GM12874 (cell line): ENCODE data around the gene IRX3.

Experiments used
- TF ChIP-seq, protein P1 (sequence below): IDR thresholded peaks from 2 replicates; pipeline ENCODE4 v1.5.1; 2011; ENCODE audit warnings: low read depth, mild to moderate bottlenecking, control low read depth, low read length, moderate library complexity; ENCODE audit not compliant: insufficient read depth

IRX3 gene

DNA sequence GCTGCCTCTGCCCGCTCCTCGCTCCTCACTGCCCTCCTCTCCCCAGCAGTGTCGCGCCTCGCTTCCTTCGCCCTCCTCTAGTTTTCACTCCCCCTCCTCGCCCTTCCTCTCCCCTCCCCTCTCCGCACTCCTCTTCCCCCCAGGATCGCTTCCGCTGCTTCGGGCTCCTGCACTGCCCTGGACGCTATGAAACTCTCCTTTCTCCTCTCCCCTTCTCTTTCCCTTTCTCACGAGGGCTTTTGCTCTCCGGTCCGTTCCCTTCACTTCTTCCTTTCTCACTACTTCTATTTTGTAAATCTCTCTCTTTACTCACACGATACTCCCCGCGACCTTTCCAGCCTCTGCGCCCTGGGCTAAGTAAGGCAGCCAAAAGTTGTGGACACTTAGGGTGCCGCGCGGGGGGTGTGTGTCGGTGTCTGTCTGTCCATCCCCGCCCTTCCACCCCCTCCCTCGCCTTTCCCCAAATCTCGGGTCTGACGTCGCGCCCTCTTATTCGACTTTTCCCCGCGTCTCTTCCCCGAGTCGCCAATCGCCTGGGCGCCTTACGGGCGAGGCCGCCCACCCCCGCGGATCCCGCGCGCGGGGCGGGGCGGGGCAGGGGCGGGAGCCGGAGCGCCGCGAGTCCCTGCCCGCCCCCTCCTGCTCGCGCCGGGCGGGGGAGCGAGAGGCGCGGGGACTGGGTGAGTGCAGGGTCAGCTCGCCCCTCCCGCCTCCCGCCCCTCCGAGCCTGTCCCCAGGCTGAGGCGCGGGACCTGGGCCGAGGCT is at the start of gene IRX3:
Gene IRX3, minus strand, starts transcription at position 422 of the 765 bp plus-strand sequence. CDS start 737 bp downstream, outside the sequence.
- TF ChIP-seq, protein P1, sequence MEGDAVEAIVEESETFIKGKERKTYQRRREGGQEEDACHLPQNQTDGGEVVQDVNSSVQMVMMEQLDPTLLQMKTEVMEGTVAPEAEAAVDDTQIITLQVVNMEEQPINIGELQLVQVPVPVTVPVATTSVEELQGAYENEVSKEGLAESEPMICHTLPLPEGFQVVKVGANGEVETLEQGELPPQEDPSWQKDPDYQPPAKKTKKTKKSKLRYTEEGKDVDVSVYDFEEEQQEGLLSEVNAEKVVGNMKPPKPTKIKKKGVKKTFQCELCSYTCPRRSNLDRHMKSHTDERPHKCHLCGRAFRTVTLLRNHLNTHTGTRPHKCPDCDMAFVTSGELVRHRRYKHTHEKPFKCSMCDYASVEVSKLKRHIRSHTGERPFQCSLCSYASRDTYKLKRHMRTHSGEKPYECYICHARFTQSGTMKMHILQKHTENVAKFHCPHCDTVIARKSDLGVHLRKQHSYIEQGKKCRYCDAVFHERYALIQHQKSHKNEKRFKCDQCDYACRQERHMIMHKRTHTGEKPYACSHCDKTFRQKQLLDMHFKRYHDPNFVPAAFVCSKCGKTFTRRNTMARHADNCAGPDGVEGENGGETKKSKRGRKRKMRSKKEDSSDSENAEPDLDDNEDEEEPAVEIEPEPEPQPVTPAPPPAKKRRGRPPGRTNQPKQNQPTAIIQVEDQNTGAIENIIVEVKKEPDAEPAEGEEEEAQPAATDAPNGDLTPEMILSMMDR = no peak

DNA sequence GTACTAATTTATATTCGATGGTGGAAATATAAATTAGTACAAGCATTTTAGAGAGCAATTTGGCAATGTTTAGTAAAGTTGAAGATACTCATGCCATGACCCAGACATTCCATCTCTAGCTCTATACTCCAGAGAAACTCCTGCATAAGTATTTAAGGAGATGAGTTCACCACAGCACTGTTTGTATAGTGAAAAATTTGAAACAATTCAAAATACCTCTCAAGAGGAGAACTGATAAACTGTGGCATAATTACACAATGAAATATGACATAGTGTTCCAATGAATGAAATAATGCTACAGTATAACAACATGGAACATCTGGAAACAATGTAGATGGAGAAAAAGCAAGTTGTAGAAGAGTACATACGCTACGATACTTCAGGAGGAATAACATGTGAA is 48.6 kb upstream of the IRX3 start:
- TF ChIP-seq, protein P1 = no peak

DNA sequence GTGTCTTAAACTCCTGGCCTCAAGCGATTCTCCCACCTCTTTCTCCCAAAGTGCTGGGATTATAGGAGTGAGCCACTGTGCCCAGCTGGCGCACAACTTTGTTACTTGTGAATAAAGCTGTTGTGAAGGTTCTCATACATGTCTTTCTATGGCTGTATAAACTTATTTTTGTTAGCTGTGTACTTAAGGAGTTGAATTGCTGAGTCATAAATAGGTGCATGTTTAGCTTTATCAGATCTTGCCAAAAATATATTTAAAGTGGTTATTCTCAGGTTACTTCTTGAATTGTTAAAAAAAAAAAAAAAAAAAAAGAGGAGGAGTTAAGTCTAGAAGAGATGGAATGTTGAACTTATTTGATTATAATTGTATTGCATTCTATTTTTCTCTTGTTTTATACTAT is 47.6 kb upstream of the IRX3 start:
- TF ChIP-seq, protein P1 = no peak

DNA sequence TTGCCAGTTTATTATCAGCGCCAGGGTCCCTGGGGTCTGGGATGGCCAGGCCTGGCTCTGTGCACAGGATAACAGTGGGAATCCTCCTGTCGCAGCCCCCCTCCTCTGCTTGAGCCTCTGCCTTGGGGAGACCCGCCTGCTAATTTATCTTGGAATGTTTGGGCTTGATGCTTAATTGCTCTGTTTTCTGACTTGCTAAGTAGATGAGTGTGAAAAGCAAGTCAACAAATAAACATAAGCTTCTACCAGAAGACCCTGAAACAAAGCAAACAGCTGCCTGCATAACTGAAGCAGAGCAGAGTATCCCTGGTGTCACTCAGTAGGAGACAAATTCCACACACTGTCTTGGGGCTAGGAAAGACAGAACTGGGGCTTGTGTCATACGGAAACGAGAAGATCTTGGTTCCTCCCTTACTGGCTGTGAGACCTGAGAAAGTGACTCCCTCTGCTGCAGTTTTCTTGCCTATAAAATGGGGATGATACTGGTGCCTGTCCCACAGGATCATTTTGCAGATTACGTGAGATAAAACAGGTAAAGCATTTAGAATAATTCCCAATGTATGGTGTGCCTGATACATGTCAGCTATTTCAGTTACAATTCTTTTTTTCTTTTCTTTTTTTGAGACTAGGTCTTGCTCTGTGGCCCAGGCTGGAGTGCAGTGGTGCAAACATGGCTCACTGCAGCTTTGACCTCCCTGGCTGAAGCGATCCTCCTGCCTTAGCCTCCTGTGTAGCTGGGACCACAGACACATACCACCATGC is 44.8 kb upstream of the IRX3 start:
- TF ChIP-seq, protein P1 = no peak

DNA sequence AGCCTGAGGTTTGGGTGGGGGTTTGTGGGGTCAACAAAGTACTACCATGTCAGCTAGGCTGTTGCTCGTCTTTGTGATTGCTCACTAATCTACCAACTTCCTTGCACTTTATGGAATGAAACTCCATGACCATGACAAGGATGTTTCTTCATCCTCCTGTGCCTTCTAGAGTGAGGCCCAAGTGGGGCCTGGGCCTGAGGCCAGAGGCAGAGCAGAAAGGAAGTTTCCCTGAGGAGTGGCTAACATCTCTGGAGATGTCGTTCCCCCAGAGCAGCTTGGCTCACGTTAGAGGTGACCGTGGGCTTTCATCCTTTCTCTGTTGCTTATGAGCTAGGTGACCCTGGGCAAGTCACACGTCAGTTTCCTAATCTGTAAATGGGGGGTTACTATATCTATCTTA is 41.0 kb upstream of the IRX3 start:
- TF ChIP-seq, protein P1 = no peak

DNA sequence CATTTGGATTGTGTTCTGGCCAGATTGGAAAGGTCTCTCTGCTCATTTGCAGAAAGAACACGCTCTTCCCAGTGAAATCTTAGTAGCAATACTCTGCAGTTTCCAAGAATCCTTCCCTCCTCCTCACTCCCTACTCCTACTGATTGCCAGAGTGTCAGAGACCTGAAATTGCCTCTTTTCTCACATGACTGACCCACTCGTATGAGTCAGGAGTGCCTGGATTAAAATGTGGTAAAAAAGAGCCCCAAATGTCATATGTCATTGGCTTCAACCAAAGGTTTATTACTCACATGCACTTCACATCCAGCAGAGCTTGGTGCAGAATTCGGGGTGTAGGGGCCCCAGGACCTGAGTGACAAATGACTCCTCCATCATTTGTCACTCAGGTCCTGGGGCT is 39.7 kb upstream of the IRX3 start:
- TF ChIP-seq, protein P1 = no peak

DNA sequence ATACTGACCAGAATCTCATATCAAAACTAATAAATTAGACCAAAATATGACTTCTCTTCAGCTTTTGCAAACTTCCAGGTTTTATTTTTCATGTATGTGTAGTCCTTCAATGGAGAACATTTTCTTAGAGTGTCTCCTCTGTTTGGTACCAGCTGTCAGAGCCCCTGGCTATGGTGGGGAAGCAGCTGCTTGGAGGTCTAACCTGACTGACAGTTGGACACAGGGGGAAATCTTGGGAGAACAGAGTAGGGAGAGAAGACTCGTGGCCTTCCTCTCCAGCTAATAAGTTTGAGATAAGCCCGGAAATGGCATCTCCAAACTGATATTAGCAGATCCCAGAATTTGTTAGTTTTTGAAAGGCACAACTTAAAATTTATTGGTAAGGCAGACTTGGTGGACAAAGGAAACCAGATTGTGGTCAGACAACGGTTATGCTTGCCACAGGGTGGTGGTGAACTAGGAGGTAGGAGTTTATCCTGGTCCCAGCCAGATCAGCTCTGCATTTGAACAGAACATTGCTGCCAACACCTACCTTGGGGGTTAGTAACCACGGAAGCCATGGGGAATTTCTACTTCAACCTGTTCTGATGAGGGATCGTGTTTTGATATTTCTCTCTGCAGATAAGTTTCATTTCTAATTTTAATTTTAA is 39.2 kb upstream of the IRX3 start:
- TF ChIP-seq, protein P1 = no peak
